HEK293T (cell line): ENCODE data around the gene PLXNA2.

Experiments
- ARNT ChIP-seq: fragments of 450-650 bp; IDR thresholded peaks from 2 replicates; pipeline ENCODE4 v1.6.1; 2017; ENCODE audit warnings: mild to moderate bottlenecking
- BHLHE40 ChIP-seq: fragments of 450-650 bp; IDR thresholded peaks from 2 replicates; pipeline ENCODE4 v1.6.1; 2016; ENCODE audit warnings: mild to moderate bottlenecking, moderate library complexity, borderline replicate concordance
- FOXK2 ChIP-seq: fragments of 450-650 bp; IDR thresholded peaks from 2 replicates; pipeline ENCODE4 v1.6.1; 2016; ENCODE audit warnings: mild to moderate bottlenecking
- HDGF ChIP-seq: fragments of 450-650 bp; IDR thresholded peaks from 2 replicates; pipeline ENCODE4 v1.6.1; 2017; ENCODE audit warnings: antibody characterized with exemption, borderline replicate concordance
- NFRKB ChIP-seq: fragments of 450-650 bp; IDR thresholded peaks from 2 replicates; pipeline ENCODE4 v1.6.1; 2016; ENCODE audit warnings: mild to moderate bottlenecking, moderate library complexity
- SP1 ChIP-seq: fragments of 450-650 bp; IDR thresholded peaks from 2 replicates; pipeline ENCODE4 v1.6.1; 2017
- SUZ12 ChIP-seq: fragments of 450-650 bp; IDR thresholded peaks from 2 replicates; pipeline ENCODE4 v1.6.1; 2016; ENCODE audit warnings: mild to moderate bottlenecking
- TARDBP ChIP-seq: fragments of 450-650 bp; IDR thresholded peaks from 2 replicates; pipeline ENCODE4 v1.6.1; 2016

GRCh38 chr1:208292908-208293307, 48.7 kb upstream of the PLXNA2 start:
- no peak for TF ChIP-seq NFRKB
- no peak for TF ChIP-seq SP1
- TF ChIP-seq SUZ12: no peak
- TF ChIP-seq HDGF: no peak
- no peak for TF ChIP-seq ARNT
- no peak for TF ChIP-seq BHLHE40
- no peak for TF ChIP-seq TARDBP
- no peak for TF ChIP-seq FOXK2
